ENCODE measurements around the gene APIP.

APIP gene

DNA sequence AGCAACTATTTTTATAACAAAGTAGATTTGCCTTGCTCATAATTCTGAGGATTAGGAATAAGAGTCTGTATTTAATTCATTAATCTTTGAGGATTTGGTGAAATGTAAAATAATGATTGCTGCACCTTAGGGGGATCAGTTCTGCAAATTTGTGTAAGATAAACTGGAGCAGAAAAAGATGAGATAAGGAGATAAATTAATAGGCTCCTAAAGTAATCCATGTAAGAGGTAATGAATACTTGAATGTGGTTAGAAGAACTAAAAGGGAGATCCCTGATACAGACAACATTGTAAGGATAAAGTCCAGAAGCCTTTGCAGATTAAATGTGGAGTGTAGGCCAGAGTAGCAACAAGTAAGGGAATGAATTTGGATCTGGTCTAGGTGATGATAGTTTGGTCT lies 45.9 kb upstream of the APIP start:
- H3K9me3 ChIP-seq (replicated peaks; ENCODE audit: insufficient read depth, low read length): no peaks in the 10 kb centered on the region
- no peak overlapping the region for H3K27ac ChIP-seq (ENCODE audit: low read length)
- no peaks in the 10 kb centered on the region for H3K4me1 ChIP-seq (ENCODE audit: low read length)
- no peak overlapping the region for H2AFZ ChIP-seq (ENCODE audit: low read length)
- H3K4me2 ChIP-seq (ENCODE audit: low read depth, low read length): no peak overlapping the region
- H3K9ac ChIP-seq (ENCODE audit: low read length): no peak overlapping the region
- no peaks in the 10 kb centered on the region for H4K20me1 ChIP-seq (ENCODE audit: insufficient read depth, low read length)
- no peaks in the 10 kb centered on the region for H3F3A ChIP-seq (ENCODE audit: insufficient read depth, low read length)
- H3K27me3 ChIP-seq (replicated peaks; ENCODE audit: insufficient read depth, low read length): no peaks in the 10 kb centered on the region
- H3K79me2 ChIP-seq (ENCODE audit: low read length): no peaks in the 10 kb centered on the region
- no peak for DNase-seq
- no peaks in the 10 kb centered on the region for H3K9me2 ChIP-seq (replicated peaks; ENCODE audit: insufficient read depth, low read length)
- no peak overlapping the region for H3K4me3 ChIP-seq (ENCODE audit: low read length)
- TF ChIP-seq EZH2 (optimal IDR thresholded peaks at IDR 0.05; ENCODE audit: low read depth, low read length) (no peak), EZH2phosphoT487 (IDR thresholded peaks at IDR 0.05; ENCODE audit: low read length) (no peak)
- TF ChIP-seq, protein P1, sequence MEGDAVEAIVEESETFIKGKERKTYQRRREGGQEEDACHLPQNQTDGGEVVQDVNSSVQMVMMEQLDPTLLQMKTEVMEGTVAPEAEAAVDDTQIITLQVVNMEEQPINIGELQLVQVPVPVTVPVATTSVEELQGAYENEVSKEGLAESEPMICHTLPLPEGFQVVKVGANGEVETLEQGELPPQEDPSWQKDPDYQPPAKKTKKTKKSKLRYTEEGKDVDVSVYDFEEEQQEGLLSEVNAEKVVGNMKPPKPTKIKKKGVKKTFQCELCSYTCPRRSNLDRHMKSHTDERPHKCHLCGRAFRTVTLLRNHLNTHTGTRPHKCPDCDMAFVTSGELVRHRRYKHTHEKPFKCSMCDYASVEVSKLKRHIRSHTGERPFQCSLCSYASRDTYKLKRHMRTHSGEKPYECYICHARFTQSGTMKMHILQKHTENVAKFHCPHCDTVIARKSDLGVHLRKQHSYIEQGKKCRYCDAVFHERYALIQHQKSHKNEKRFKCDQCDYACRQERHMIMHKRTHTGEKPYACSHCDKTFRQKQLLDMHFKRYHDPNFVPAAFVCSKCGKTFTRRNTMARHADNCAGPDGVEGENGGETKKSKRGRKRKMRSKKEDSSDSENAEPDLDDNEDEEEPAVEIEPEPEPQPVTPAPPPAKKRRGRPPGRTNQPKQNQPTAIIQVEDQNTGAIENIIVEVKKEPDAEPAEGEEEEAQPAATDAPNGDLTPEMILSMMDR (IDR thresholded peaks at IDR 0.05; ENCODE audit: low read length): no peak
- H3K36me3 ChIP-seq (replicated peaks; ENCODE audit: insufficient read depth, low read length): no peaks in the 10 kb centered on the region

DNA sequence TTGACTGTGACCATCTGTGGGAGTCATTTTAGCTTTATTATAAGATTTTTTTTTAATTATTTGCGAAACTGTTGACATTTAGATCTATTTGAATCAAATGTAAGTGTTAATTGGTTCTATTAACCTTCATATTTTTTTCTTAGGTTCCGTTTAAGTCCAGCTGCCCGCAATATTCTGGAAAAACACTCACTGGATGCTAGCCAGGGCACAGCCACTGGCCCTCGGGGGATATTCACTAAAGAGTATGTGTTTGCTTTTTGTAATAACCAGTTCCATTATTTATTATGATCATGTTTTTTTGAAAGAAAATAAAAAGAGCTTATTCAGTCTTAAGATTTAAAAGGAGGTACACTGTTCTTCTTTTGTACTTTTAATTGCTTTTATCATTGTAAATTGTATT lies 44.1 kb upstream of the APIP start:
- no peaks in the 10 kb centered on the region for H3K36me3 ChIP-seq (replicated peaks; ENCODE audit: insufficient read depth, low read length)
- H3K9me2 ChIP-seq (replicated peaks; ENCODE audit: insufficient read depth, low read length): no peaks in the 10 kb centered on the region
- no peak overlapping the region for H2AFZ ChIP-seq (ENCODE audit: low read length)
- H3K4me2 ChIP-seq (ENCODE audit: low read depth, low read length): no peak overlapping the region
- no peak overlapping the region for H3K9ac ChIP-seq (ENCODE audit: low read length)
- H3K27me3 ChIP-seq (replicated peaks; ENCODE audit: insufficient read depth, low read length): no peaks in the 10 kb centered on the region
- H4K20me1 ChIP-seq (ENCODE audit: insufficient read depth, low read length): no peaks in the 10 kb centered on the region
- no peaks in the 10 kb centered on the region for H3K9me3 ChIP-seq (replicated peaks; ENCODE audit: insufficient read depth, low read length)
- DNase-seq: no peak
- no peaks in the 10 kb centered on the region for H3K4me1 ChIP-seq (ENCODE audit: low read length)
- no peak overlapping the region for H3K27ac ChIP-seq (ENCODE audit: low read length)
- H3F3A ChIP-seq (ENCODE audit: insufficient read depth, low read length): no peaks in the 10 kb centered on the region
- no peak overlapping the region for H3K4me3 ChIP-seq (ENCODE audit: low read length)
- H3K79me2 ChIP-seq (ENCODE audit: low read length): no peaks in the 10 kb centered on the region
- TF ChIP-seq EZH2phosphoT487 (IDR thresholded peaks at IDR 0.05; ENCODE audit: low read length): no peak
- no peak for TF ChIP-seq EZH2 (optimal IDR thresholded peaks at IDR 0.05; ENCODE audit: low read depth, low read length)
- TF ChIP-seq, protein P1 (IDR thresholded peaks at IDR 0.05; ENCODE audit: low read length): no peak

DNA sequence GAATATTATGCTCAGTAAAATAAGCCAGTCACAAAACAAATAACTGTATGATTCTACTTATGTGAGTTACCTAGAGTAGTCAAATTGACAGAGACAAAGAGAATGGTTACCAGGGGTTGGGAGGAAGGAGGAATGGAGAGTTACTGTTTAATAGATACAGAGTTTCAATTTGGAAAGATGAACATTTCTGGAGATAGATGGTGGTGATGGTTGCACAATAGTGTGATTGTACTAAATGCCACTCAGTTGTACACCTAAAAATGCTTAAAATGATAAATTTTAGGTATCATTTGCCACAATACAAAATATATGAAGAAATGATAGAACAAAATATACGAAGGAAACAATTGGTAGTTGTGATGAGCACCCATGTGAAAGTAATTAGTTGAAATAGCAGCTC lies 43.6 kb upstream of the APIP start:
- no peak for TF ChIP-seq EZH2phosphoT487 (IDR thresholded peaks at IDR 0.05; ENCODE audit: low read length)
- Histone ChIP-seq H3K79me2 (ENCODE audit: low read length) (no peaks in the 10 kb centered on the region), H3K4me1 (ENCODE audit: low read length) (no peaks in the 10 kb centered on the region), H3K9me2 (replicated peaks; ENCODE audit: insufficient read depth, low read length) (no peaks in the 10 kb centered on the region), H3K9me3 (replicated peaks; ENCODE audit: insufficient read depth, low read length) (no peaks in the 10 kb centered on the region), H3K4me2 (ENCODE audit: low read depth, low read length) (no peak overlapping the region), H3K4me3 (ENCODE audit: low read length) (no peak overlapping the region), H2AFZ (ENCODE audit: low read length) (no peak overlapping the region), H3K36me3 (replicated peaks; ENCODE audit: insufficient read depth, low read length) (no peaks in the 10 kb centered on the region), H4K20me1 (ENCODE audit: insufficient read depth, low read length) (no peaks in the 10 kb centered on the region), H3F3A (ENCODE audit: insufficient read depth, low read length) (no peaks in the 10 kb centered on the region), H3K9ac (ENCODE audit: low read length) (no peak overlapping the region), H3K27me3 (replicated peaks; ENCODE audit: insufficient read depth, low read length) (no peaks in the 10 kb centered on the region), H3K27ac (ENCODE audit: low read length) (no peak overlapping the region)
- DNase-seq: no peak

DNA sequence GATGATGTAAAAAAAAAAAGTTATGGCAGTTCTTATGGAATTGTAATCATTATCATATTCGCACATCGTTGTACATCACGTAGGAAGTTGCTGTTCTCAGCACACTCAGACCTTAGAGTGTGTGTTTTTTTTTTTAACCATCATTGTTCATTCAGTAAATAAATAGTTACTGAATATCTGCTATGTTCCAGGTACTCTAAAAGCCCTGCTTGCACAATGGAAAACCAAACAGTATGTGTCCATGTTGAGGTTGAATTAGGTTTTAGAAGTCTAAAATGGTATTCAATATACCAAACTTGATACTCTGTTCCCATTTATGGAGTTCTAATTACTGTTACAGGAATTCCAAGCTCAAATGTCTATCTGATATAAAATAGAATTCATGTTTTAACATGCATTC lies 41.4 kb upstream of the APIP start:
- TF ChIP-seq, protein P1 (IDR thresholded peaks at IDR 0.05; ENCODE audit: low read length): no peak
- no peak for TF ChIP-seq EZH2 (optimal IDR thresholded peaks at IDR 0.05; ENCODE audit: low read depth, low read length)
- Histone ChIP-seq H4K20me1 (ENCODE audit: insufficient read depth, low read length) (no peaks in the 10 kb centered on the region), H3K4me1 (ENCODE audit: low read length) (no peaks in the 10 kb centered on the region), H3F3A (ENCODE audit: insufficient read depth, low read length) (no peaks in the 10 kb centered on the region), H3K9me3 (replicated peaks; ENCODE audit: insufficient read depth, low read length) (no peaks in the 10 kb centered on the region), H3K79me2 (ENCODE audit: low read length) (no peaks in the 10 kb centered on the region), H2AFZ (ENCODE audit: low read length) (no peak overlapping the region), H3K4me3 (ENCODE audit: low read length) (no peak overlapping the region), H3K36me3 (replicated peaks; ENCODE audit: insufficient read depth, low read length) (no peaks in the 10 kb centered on the region), H3K27me3 (replicated peaks; ENCODE audit: insufficient read depth, low read length) (no peaks in the 10 kb centered on the region), H3K27ac (ENCODE audit: low read length) (no peak overlapping the region), H3K9me2 (replicated peaks; ENCODE audit: insufficient read depth, low read length) (no peaks in the 10 kb centered on the region), H3K4me2 (ENCODE audit: low read depth, low read length) (no peak overlapping the region), H3K9ac (ENCODE audit: low read length) (no peak overlapping the region)
- no peak for DNase-seq
